CD4-positive, alpha-beta T cell treated with Interferon gamma for 1 hour (primary cell): Measurements from ENCODE around the gene MMAB.

Experiments used
- DNase-seq: peaks from one replicate; pipeline ENCODE4 v3.0.0-alpha.2; 2020

Gene MMAB

DNA sequence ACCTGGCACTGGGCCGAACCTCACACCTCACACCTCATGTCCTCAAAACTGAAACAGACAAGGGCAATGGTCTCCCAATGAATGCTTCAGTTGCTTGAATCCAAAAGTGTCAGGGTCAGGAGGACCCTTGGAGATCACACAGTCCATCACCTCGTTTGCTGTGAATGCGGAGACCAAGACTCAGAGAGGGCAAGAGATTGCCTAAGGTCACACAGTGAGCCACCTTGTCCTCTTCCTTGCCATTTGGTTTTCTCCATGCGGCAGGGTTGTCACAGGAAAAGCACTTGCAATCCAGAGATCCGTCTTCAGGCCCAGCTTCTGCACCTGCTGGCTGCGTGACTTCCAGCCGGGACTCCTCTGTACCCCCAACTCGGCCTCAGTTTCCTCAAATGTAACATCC is 28.3 kb upstream of the MMAB start:
- DNase-seq = no peak

DNA sequence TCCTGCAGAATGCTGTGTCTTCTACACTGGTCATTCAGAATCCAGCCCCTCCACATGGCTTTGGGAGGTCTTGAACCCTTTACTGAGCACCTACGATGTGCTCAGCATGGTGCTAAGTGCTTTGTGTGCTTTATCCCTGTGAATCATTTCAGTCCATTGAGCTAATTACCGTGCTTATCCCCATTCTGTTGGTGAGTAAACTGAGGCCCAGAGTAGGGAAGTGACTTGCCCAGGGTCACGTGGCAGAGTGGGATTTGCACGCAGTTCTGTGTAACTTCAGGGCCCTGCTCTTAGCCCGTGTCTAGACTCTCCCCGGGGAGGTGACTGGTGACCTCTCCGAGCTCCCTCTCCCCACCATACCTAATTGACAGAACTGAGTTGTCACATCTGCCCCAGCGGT is 27.7 kb upstream of the MMAB start:
- no peak for DNase-seq

DNA sequence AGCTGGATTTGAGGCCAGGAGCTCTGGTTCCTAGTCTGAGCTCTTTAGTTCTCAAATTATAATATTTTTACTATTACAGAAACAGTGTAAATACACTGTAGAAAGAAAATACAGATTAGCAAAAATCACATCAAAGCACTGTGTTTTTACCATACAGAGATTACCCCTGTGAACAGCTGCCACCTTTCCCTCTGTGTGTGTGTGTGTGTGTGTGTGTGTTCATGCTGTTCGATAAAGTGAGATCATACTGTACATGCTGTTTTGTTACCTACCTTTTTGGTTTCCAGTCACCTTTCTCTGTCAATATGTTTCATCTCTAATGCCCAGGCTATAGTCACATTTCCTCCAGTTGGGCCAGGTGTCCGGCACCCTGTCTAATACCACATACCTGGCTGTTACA is 27.2 kb upstream of the MMAB start:
- no peak for DNase-seq

DNA sequence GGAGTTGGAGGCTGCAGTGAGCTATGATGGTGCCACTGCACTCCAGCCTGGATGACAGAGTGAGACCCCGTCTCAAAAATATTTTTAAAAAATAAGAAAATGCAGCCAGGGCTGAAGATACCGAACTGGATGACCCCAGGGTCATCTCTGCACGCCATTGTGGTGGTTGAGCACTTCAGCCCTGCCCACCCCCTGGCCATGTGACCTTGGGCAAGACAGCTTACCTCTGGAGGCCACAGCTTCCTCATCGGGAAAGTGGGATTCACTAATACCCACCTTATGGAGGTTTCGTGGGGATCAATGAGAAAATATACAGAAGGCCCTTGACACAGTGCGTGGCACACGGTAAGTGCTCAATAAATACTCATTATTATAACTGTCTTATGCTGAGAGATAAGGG is 25.8 kb upstream of the MMAB start:
- DNase-seq = no peak

DNA sequence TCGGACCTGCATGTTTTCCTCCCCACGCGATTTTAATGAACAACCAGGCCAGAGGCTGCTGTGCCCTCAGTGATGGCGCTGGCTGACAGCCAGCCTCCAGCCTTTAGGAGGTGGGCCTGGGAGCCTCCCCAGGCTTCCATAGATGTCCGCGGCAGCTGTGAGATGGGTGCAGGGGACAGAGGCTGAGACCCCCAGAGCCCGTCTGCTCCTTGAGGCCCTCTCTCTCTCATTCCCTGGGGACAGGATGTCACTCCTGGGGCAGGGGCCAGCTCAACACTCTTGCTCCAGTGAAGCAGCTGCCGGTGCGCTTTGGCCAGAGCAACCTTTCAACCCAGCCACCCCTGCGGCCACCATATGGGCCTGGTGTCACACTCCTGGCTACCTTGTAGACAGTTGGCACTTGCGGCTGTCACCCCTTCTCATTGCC is 25.1 kb upstream of the MMAB start:
- no peak for DNase-seq

DNA sequence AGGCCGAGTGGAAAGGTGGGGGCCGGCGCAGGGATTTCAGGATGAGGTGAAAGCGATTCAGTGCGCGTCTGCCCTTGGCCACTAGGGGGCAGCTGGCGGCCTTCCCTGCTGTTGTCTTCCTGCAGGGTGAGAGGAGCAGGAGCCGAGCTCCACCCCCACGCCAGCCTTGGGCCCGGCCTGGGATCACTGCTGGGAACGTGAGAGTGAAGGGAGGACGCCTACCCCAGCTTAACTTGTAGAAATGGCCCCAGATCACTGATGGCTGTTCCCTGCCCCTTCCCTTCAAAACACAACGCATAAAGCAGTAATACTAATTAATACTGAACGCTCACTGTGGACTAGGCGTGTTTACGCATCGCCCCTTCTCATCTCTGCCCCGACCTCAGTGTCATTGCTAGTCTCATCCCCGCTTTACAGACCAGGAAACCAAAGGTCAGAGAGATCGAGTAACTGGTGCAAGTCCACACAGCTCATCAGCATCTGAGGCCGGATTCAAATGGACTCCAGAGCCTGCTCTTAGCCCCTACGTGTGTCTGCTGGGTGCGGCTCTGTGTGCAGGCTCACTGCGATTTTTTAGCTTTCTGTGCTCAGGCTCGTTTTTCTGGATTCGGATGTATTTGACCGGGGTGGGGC is 24.6 kb upstream of the MMAB start:
- DNase-seq = peak; percentile 46

DNA sequence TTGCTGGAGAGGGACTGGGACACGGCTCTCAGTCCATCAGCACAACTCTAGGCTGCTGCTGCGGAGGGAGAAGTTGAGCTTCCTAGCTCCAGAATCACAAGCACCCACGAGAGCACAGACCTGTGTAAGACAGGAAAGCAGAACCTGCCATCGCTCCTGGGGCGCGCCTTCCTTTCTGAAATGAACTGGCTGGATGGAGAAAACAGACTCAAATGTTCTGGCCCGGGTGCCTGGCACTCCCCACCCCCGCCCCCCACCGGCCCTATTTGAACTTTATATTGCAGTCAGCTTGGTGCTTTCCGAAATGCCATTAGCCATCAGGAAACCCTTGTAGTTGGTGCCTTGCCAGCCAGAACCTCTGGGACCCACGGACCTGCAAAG is 24.1 kb upstream of the MMAB start:
- DNase-seq = no peak

DNA sequence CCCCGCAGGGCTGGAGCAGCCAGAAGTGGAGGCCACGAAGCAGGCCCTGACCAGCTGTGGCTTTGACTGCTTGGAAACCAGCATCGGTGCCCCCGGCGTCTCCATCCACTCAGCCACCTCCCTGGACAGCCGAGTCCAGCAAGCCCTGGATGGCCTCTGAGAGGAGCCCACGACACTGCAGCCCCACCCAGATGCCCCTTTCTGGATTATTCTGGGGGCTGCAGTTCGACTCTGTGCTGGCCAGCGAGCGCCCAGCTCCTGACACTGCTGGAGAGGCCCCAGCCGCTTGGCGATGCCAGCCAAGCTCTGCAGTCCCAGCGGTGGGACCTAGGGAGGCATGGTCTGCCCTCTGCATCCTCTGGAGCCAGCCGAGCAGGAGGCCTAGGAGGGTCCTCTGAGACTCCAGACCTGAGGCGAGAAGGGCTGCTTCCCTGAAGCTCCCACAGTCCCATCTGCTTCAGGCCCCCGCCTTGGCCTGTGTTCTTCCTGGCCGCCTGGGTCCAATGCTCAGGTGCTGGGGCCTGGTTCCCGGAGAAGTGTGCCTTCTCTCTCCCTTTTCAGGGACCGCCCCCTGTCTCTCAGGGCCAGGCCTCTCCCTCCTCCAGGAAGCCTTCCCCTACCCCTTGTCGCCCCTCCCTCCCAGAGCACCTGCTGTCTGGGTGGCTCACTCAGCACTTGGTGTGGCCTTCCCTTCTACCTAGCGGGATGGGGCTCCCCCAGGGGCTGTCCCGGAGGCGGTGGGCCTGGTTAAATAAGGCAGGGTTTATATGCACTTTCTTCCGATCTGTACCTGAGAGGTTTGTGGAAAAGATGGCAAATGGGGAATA is 23.3 kb upstream of the MMAB start:
- no peak for DNase-seq

DNA sequence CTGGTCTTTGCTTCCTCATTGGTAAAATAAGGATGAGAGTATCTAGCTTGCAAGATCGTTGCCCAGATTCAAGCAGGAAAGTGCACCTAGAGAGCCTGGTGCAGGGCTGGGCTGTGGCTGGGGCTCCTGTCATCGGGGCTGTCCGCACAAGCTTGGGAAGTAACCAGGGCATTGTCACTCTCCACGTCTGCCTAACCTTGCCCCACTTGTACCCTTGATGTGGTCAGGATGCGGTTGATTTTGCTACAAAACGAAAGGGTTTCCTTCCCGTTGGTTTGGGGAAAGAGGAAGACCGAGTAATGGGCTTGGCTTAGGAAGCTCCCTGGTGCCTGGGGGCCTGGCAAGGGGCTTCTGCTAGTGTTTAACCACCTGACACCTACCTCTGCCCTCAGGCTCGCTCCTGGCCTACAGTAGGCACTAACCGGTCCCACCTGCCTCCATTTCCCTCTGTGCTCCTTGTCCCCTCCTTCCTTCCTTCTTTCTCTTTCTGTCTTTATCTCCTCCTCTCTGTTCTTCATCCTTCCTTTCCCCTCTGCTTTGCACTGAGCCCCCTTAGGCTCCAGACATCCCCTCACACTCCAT is 22.1 kb upstream of the MMAB start:
- peak; percentile 12 for DNase-seq

DNA sequence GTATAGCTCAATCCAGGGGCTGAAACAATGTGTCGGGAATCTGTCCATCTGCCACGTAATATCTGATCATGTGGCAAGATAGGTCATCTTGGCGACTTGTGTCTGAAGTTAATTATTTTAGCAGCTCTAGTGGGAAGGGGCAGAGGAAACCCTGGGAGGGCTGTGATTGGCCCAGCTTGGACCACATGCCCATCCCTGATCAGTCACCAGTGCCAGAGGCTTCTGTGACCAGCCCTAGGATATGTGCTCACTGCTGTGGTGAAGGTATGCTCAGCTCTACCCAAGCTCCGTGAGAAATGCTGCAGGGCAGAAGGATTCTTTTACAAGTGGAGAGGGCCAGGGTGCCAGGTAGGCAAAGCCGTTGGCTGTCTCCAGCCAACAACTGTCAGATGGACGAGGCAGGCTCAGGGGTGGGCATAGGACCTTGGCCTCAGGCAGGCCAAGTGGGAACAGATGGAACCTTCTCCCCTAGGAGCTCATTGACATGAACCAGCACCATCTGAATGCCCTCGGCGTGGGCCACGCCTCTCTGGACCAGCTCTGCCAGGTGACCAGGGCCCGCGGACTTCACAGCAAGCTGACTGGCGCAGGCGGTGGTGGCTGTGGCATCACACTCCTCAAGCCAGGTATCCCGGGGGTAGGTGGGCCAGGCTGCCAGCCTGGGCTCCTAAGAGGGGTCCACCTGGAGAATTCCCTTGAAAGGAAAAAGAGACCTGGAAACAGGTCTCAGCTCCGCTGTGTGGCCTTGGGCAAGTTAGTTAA is 21.4 kb upstream of the MMAB start:
- no peak for DNase-seq

DNA sequence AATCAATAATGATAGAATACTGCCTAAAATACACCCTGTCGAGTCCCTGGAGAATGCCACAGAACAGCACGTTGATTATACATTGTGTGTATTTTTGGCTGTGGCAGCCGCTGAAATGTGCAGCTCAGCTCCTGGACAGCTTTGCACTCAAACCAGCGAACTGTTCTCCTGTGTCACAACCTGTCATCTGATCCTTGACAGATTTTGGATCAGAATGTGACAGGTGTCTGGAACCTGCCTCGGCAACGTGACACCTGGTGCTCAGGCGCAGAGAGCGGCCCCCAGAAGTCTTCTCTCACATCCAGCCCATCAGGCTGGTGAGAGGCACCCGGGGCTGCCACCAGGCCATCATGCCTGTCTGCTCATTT is 19.6 kb upstream of the MMAB start:
- no peak for DNase-seq

DNA sequence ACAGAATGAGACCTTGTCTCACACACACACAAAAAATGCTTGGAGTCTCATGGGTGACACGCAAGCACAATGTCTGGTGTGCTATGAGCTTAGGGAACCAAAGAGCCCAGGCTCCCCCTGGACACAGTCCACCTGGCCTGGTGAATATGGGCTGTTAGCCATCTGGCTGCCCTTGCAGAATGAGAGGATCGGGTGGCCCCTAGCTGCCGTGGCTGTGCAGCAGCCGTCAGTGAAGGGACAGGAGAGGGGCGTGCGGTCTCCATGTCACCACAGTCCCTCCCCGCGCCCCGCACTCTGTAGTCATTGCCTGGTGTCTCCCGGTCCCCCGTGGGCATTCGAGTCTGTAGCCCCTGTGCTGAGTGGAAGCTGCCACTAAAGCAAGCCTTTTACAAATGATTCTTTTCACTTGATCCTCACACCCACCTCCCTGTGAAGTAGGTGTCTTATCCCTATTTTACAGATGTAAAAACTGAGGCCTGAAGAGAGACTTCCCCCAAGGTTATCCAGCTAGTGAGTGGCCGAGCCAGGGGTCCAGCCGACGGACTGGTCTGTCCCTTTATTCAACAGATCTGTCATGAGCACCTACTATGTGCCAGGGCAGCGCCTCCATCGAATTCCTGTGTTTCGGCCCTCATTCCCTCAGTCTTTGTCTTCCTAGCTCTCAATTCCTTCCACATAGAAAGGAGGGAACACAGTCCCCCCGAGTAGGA is 19.0 kb upstream of the MMAB start:
- no peak for DNase-seq

DNA sequence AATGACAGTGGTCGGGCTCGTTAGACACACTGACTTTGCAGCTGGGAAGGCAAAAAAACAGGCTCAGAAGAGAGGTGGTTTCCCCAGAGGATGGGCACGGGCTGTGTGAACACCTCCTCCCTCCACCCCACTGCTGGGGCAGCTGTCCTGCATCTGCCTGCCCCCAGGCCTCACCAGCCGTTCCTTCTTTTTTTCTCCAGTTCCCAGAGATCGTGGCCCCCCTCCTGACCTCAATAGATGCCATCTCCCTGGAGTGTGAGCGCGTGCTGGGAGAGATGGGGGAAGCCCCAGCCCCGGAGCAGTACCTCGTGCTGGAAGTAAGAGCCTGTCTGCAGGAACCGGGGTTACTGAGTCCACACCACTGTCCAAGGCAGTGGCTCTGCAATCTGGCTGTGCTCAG is 17.7 kb upstream of the MMAB start:
- DNase-seq = no peak

DNA sequence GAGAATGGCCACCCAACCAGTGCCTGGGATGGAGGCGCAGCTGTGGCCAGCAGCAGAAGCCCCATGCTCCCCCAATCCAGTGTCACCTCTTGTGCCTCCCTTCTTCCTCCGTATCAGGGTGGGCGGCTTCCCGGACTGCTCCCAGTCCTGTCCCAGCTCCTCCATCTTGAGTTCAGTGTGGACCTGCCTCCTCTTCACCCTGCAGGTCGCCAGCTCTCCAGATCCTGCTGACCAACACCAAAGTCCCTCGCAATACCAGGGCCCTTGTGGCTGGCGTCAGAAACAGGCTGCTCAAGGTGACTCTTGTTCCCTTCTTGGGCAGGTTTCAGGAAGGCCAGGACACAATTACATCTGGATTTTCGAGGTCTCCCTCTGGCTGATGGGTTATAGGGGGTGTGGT is 17.3 kb upstream of the MMAB start:
- DNase-seq = no peak

DNA sequence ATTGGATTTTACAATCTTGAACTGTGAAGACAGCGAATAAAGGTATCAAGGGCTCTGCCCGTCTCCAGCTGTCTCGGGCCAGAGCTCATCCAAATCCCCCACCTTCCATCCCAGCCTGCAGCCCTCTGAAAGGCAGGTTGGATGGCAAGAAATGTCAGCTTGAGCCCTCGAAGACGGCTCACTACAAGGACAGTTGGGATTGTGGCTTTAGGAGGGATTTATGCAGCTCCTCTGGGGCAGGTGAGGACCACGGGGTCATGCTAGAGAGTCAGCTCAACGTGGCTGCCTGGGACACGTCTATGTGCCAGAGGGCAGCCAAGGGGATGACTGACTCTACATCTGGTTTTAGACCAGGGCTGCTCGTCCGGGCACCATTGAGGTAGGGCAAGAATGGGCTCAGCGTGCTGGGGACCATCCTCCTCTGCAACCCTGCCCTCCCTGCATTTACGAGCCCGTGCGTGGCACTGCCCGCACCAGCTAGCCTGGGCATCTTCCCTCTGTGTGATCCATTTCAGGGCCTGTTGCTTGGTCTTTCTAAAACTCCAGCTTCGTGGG is 16.5 kb upstream of the MMAB start:
- no peak for DNase-seq

DNA sequence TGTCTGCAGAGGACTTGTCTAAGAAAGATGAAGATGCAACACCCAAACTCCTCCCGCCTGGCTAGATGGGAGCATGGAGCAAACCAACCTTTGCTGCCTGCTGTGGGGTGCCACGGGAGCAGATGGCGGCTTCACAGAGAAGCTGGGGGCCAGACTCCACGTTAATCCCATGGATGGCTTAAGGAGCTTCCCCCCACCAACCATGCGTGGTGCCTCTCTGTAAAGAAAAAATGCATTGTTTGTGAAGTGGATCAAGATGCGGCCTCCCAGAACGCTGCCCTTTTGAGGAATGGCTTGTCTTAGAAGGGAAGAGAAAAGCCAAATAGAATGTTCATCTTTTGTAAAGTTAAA is 15.9 kb upstream of the MMAB start:
- no peak for DNase-seq

DNA sequence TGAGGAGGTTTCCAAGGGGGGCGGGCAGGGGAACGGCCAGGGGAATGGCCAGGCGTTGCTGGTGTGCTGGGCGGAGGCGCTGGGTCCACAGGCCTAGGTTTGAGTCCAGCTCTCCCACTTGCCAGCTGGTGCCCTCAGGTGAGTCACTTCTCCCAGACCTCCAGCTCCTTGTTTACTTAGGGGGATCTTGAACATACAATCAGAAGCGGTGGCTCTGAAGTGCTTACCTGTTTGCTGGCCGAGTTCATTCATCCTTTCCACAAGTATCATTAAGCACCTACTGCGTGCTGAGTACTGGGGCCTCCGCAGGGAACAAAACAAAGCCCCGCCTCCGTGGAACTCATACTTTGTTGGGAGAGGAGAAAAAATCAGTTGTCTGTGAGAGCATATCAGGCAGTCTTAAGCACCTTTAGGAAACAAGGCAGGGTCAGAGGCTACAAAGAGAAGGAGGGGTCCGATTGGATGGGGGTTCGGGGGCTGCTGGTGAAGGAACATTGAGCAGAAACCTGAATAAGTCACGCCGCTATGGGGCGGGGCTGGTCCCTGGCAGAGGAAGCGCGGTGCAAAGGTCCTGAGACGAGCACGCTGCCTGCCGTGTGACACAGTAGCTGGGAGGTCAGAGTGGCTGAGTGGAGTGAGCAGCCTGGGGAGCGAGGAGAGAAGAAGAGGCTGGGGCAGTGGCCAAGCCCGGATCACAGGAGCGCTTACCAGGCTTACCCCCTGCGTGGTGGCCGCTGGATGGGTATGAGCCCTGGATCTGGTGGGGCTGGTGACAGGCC is 15.3 kb upstream of the MMAB start:
- no peak for DNase-seq

DNA sequence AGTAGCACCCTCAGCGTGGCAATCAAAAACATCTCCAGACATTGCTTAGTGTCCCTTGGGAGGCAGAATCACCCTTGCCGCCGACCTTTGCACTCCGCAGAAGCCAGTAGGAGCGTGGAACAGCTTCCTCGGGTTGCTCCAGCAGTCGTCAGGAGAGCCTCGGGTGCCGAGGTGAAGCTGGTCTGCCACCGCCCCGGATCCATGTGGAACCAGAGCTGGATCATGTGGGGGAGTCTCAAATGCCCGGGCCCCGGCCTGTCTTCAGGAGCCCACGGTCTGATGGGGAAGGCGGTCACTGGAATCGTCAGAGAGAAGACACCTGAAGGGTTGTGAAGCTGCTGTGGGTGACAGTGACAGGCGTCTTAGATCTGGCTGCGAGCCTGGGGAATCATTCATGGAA is 14.6 kb upstream of the MMAB start:
- DNase-seq = no peak

DNA sequence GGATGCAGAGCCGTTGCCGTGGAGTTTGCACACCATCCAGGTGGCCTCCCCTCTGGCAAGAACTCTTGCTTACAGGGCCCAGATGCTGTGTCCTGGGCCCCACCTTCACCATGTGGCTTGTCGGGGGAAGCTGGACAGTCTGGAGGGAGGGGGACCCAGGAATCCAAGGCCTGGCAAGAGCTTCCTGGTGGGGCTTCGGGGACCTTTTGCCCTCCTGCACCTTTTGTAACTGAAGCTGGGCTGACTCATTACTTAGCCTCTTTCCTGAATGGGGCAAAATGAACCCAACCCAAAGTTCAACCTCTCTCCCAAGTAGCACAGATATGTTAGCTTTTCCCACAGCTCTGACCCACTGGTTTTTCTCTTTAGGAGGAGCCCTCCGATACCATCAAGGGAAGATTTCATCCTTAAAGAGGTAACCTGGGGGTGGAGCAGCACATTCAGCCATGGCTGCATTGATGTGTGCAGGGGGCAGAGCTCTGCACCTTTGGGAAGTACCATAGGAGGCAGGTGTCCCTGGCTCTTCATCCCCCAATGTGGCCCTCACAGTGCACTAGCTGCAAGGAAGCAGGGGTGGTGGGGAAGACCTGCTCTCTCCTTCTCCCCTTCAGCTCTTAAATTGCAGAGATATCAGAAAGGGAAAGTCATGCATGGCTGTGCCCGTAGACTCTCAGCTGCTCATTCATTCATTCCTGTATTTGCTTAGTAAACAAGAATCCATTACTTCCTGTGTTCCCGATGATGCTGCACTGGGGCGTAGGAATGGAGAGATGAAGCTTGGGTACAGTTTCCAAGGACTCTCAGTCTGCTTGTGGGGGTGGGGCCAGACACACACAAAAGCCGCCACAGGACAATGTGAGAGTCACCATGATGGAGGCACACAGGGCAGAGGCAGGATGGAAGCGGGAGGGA is 13.3 kb upstream of the MMAB start:
- DNase-seq = no peak

DNA sequence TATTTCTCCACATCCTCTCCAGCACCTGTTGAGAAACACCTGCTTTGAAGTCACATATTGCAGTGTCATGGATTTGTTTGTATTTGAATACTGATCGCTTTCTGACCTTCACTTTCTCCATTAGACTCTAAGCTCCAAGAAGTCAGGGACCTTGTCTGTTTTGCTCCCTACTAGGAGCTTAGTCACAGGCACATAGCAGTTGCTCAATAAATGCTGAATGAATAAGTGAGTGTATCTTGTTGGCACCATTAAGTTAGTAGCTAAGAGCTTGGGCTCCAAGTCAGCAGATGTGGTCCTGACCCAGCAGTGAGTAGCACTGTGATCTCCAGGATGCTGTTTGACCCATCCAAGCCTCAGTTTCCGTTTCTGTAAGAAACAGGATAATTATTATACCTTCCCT is 10.4 kb upstream of the MMAB start:
- DNase-seq = no peak

DNA sequence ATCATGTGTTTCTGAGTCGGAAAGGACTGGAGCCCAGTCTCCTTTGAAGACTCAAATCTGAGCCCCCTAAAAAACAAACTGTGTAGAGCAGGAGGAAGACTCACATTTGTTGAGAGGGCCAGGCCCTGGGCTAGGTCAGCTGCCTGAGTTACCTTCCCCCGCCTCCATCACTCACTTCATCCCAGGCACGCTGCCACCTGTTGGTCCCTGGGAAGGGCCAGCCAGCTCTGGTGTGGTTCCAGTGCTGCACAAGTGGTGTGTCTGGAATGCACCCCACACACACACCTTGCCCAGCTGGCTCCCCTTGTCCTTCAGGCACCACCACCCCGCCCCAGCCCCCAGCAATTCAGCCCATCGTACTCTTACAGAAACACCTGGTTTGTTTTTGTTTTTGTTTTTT is 9.3 kb upstream of the MMAB start:
- no peak for DNase-seq
